ENCODE measurements around the gene SMAD3.
"Not testable (repeated sequence)": the region's sequence is repeated elsewhere in the genome, so short reads cannot be mapped to it uniquely, and the experiment has no call there.

Gene SMAD3

DNA sequence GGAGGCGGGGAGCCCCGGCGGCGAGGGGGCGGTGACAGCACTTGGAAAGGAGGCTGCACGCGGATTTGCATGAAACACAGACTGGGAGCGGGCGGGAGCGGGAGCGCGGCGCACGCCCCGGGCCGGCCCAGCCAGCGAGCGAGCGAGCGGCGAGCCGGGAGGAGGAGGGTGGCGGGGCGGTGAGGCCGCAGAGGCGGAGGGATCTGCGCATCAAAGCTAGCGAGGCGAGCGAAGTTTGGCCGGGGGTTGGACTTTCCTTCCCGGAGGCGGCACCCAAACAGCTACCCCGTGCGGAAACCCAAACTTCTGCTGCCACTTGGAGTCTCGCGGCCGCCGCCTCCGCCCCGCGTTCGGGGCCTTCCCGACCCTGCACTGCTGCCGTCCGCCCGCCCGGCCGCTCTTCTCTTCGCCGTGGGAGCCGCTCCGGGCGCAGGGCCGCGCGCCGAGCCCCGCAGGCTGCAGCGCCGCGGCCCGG is at the start of gene SMAD3:
Gene SMAD3, plus strand, starts transcription at position 72 of the 475 bp plus-strand sequence. CDS start 553 bp downstream, outside the sequence.
- DNase-seq: no peak

DNA sequence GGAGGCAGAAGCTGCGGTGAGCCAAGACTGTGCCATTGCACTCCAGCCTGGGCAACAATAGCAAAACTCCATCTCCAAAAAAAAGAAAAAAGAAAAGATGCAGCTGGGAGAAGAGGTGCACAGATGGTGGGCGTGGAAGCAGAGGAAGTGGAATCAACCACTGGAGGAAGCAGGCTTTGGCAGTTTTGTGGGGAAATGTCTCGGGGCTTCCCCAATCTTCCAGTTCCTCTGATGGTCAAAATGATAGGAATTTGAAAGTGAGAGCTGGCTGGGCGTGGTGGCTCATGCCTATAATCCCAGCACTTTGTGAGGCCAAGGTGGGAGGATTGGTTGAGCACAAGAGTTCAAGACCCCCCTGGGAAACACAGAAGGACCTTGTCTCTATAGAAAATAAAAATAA is 48.1 kb upstream of the SMAD3 start:
- no peak for DNase-seq

DNA sequence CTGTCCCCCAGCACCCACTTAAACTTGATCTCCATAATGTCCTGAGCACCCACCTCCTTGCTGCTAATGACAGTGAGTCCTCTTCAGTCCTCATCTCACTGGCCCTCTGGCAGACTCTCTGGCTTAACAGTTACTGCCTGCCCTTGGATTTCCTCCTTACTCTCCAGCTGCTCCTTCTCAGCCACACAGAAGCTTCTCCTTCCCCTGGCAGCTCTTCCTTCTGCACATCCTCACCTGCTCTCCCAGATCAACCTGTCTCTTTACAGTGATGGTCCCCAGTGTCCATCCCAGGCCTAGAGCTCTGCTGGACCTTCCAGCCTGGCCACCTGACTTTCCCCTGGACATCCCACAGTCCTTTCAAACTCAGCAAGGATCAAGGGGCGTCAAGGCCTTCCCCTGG is 47.4 kb upstream of the SMAD3 start:
- DNase-seq: no peak

DNA sequence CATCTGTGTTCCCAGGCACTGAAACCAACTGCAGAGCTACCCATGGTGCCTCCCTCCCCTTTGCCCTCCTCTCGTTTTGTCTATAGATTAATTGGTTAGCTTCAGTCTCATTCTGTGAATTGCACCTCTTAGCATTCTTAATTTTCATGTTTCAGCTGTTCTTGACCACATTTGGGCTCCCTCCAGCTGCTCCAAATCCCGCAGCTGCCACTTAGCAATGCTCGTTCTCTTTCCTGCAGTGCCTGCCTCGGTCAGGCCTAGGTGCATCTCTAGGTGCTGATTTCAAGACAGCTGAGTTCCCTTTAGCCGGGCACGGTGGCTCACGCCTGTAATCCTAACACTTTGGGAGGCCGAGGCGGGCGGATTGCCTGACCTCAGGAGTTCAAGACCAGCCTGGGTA is 47.0 kb upstream of the SMAD3 start:
- no peak for DNase-seq

DNA sequence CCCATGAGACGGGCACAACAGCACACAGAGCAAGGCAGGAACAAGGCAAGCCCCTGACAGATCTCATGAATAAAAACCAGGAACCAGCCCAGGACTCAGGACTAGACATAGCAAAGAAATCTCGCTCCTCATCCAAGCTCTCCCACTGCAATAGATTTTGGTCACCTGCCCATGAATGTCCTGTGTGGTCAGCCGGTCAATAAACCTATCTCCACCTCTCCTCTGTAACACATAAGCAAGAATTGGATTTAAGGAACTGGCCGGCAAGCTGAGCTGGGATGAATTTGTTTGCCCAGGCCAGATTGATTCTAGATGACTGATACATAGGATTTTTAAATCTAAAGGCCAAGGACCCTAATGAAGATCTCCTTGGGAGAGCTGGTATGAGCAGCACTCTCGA is 46.3 kb upstream of the SMAD3 start:
- DNase-seq: no peak

DNA sequence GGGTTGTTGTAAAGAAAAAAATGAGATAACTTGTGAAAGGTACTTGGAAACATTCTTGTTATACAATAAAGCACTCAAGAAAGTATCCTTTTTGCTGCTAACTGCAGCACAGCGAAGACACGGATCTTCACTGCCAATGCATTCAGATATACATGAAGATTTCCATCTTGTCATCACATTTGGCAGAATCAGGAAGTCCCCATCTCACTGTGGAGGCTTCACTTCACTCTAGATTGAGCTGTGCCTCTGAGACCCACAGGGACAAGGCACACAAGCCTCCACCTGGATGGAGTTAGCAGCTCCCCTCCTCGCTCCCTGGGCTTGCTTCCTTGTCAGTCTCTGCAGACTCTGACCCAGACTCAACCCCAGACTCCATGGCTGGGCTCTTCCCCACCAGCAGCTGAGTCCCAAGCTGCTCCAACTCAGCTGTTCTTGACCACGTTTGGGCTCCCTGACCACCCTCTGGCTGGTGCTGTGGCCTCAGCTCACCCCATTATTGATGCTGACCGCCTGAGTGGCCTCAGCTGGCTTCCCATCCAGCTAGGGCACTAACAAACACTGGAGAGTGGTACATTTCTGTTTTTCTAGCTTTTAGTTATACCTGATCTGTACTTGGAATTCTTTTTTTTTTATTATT is 45.4 kb upstream of the SMAD3 start:
- DNase-seq: no peak

DNA sequence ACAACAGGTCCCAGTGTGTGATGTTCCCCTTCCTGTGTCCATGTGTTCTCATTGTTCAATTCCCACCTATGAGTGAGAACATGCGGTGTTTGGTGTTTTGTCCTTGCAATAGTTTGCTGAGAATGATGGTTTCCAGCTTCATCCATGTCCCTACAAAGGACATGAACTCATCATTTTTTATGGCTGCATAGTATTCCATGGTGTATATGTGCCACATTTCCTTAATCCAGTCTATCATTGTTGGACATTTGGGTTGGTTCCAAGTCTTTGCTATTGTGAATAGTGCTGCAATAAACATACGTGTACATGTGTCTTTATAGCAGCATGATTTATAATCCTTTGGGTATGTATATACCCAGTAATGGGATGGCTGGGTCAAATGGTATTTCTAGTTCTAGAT is 44.7 kb upstream of the SMAD3 start:
- not testable (repeated sequence) for DNase-seq

DNA sequence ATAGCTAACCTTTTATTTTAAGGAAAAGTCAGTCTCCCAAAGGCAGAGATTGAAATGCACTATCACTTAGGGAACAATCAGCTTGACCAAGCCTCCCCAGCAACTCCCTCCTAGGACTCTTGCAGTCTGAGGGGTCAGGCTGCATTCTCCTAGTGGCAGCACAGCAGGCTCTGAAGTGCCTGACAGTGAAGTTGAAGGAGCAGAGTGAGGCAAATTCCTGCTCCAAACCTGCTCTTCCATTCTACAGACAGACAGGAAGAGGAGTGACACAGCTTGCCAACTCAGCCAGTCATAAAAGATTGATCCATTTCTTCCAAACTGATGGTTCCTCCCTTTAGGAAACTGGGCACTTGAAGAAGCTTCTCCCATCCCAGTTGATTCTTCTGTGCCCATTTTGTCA is 43.9 kb upstream of the SMAD3 start:
- DNase-seq: no peak

DNA sequence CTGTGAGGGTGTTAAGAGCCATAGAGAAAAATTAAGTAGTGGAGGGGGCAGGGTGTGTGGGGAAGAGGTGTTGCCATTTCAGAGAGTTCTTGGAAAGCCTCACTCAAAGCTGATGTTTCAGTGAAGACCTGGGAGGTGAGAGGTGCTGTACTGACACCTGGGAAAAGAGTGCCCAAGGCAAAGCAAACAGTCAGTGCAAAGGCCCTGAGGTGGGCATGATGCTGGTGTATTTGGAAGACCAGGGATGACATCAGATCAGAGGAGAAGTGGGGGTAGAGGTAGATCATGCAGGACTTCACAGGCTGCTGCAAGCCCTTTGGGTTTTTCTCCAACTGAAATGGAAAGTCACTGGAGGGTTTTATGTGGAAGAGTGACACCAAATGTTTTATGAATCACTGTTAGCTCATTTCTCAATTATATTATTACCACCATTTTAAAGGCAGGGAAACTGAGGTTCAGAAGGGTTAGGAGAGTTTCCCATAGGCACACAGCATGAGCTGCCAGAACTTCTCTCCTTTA is 42.8 kb upstream of the SMAD3 start:
- no peak for DNase-seq

DNA sequence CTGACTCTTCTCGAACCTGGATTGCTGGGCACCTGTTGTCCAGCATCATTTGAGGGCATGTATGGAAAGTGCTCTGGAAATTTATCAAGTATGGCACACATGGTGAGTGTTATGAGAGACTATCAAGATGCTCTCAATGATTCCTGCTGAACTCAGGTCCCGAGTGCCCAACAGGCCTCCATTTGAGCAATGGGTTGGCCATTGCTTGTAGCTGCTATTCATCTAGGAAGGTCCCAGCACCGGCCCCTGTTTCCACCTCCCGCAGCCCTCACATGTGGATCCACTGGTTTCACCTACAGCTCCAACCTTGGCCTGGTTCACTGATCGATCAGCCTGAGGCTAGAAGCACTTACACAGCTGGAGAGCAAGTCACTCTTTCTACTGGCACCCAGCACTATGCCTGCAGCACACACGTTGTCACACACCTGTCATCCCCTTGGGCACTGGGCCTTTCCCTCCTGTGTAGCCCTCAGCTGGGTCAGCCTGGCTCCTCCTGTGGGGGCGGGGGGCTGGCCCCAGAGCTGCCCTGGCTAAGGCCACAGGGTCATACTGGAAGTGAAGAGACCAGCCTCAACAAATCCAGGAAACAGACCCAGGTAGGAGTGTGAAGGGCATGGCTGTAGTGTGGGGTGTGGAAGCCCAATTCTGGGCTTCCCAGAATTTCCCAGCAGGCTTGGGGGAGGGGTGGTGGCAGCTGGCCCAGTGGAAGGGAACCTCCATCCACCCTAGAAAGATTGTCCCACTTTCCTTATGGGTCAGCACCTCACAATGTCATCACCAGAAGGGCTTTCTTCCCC is 41.7 kb upstream of the SMAD3 start:
- DNase-seq: no peak

DNA sequence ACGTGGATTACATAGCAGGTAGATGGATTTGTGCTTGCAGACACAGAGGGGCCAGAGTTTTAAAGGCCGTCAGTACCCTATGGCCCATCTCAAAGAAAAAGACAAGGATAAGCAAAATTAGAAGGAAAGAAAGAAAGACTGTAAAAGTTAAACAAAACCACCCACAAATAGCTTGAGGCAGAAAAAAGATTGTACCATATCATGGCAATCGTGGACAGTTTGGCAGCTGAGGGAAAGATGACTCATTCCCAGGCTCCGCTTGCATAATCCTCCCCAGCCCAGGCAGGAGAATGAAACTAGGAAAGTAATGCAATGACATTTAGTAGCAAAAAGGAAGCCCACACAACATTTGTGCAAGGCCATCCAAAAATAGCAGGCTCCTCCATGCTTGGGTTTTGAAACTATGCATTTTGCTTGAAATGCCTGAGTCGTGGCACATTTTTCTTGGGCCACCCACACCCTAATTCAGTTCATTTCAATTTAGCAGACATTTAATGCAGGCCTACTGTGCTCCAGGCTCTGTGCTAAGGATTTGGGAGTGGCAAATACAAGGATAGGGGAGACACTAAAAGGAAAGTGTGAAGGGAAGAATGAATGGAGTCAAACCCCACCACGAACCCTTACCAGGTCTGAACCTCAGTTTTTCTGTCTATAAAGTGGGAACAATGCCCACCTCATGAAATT is 40.9 kb upstream of the SMAD3 start:
- DNase-seq: no peak

DNA sequence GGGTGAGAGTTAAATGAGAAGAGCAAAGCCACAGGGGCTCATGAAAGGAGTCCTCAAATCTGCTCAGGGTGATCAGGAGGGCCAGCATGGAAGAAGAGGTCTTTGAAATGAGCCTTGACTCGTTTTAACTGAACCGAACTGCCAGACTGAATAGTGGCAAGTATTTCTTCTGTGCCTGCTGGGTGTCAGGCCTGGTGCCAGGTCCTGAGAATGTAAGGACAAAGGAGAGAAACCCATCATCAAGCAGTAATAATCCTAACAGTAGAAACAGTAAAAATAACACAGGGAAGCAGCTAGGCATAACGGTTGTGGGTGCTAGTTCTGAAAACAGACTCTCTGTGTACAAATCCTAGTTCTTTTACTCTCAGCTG is 40.4 kb upstream of the SMAD3 start:
- DNase-seq: no peak

DNA sequence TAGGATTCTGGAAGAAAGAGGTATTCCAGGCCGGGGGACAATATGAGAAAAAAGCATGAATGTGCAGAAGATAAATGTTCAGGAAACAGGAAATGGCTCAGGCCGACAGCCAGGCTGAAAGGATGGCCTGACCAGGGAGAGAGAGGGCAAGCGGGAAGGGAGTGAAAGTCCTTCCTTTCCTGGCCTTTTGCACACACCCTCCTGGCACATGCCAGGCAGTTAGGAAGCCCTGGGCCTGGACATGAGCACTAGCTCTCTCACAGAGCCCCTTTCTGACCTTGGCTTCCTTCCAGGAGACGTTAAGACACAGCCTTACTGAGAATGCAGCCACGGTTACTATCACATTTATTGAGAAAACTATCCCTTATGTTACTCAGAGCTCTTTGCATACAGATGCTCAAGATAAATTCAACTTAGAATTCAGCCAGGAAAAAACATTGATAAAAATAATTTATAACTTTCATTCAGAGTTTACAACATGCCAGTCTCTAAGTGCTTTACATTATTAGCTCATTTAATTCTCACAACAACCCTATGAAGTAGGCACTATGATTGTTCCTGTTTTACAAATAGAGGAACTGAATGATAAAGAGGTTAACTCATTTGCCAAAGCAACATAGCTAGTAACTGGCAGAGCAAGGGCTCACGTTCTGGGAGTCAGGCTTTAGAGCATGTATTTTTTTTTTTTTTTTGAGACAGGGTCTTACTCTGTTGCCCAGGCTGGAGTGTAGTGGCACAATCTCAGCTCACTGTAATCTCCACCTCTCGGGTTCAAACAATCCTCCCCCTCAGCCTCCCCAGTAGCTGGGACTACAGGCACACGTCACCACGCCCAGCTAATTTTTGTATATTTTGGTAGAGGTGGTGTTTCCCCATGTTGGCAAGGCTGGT is 39.4 kb upstream of the SMAD3 start:
- no peak for DNase-seq

DNA sequence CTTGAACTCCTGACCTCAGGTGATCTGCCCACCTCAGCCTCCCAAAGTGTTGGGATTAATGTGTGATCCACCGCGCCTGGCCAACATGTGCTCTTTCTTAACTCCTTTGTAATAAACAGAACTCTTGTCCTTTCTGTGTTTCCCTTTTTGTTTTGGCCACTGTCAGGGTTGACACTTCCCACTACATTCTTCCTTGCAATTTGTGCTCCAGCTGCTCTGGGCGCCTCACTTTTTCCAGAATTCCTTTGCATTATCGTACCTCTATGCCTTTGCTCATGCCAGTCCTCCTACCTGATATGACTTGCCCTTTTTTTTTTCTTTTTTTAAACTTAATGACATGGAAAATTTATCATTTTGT is 38.8 kb upstream of the SMAD3 start:
- DNase-seq: no peak

DNA sequence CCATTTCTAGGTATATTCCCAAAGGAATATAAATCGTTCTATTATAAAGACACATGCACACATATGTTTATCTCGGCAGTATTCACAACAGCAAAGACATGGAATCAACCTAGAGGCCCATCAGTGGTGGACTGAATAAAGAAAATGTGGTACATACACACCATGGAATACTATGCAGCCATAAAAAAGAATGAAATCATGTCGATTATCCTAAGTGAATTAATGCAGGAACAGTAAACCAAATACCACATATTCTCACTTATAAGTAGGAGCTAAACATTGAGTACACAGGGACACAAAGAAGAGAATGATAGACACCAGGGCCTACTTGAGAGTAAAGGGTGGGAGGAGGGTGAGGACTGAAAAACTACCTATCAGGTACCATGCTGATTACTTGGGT is 37.0 kb upstream of the SMAD3 start:
- DNase-seq: not testable (repeated sequence)

DNA sequence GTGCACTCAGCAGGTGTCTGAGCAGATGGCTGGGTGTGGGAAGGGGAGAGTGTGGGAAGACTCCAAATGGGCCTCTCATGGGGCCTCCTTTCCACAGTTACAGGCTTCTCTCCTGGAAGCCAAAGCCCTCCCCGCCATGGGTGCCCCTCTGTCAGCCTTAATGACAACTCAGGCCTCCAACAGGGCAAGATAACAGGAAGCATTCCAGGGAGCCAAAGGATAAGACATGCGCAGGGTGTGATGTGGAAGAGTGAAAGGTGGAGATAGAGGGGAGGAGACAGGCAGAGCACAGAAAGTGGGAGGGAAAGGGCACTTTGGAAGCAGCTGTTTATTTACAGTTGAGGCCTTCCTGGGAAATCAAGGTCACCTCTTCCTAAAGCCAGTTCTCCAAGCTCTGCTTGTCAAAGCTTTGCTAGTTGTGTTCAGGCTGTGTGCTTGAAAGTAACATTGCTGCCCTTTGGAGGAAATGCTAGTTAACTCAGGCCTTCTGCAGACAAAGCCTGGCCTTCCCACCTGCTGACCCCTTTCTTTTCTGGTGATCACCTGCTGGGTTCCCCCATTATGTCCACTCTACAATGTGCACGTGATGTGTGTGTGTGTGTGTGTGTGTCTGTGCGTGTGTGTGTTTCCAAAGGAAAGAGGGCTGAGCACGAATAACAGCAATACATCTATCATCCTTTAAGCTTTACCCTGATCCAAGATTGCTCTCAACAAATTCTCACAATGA is 35.2 kb upstream of the SMAD3 start:
- DNase-seq: no peak

DNA sequence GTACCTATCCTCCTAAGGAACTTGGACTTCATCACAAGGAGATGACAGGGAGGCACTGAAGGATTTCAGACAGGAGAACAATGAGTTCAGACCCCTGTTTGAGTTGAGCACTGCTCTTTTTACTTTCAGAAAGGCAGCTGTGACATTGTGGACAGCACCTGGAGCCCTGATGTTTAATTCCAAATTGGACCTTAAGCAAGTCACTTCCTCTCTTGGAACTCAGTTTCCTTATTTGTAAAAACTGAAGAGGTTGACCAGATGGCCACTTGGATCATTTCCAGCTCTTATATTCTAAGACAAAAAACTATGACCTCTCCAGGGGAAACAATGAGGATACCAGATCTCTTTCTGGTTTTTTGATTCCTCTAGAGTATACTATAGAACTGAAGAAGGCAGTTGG is 34.1 kb upstream of the SMAD3 start:
- no peak for DNase-seq

DNA sequence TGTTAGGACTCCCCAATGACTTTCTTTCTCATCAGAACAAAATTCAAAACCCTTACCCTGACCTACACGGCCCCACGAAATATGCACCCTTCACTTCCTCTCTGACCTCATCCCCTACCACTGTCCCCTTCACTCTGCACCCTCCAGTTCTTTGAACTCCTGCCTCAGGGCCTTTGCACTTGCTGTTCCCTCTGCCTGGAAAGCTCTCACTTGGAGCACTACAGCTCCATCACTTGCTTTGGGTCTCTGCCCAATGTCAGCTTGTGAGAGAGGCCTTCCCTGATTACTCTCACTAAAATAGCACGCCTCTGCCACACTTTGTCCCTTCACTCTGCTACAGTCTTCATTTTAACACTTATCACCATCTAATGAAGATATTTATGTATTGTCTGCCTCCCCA is 32.8 kb upstream of the SMAD3 start:
- no peak for DNase-seq

DNA sequence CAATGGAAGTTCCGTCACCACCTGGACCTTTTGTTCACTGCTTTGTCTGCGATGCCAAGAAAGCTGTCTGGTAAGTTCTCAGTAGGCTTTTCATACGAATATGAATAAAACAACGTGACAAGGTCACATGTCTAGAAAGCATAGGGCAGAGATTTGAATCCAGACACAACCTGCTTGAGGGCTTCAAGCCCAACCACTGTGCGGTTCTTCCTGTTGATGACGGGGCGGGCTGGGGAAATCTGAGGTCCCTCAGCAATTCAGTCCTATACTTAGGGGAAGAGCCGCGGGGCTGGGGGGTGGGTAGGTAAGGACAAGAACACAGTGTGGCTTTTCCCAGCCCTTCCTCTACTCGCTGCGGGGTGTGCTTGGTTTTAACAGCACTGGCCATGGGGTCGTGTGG is 32.4 kb upstream of the SMAD3 start:
- DNase-seq: no peak

DNA sequence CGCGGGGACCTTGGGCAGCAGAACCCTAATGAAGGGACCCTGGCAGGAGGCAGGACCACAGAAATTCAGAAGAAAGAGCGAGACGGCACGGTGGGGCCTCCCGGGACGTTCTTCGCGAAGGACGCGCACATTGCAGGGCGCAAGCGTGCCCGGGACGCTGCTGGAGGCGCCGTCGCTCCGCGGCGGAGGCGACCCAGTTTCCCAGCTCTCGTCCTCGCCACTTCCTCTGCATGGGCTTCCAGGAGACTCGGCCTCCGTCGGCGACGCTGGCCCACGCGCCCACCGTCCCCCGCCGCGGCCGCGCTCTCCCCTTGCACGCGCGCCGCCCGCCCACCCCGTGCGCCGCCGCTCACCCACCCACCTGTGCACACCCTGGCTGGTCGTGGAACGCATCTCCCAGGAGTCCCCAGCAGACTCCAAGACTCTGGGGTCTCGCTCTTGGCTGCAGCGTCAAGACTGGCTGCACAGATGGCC is 31.8 kb upstream of the SMAD3 start:
- DNase-seq: no peak

DNA sequence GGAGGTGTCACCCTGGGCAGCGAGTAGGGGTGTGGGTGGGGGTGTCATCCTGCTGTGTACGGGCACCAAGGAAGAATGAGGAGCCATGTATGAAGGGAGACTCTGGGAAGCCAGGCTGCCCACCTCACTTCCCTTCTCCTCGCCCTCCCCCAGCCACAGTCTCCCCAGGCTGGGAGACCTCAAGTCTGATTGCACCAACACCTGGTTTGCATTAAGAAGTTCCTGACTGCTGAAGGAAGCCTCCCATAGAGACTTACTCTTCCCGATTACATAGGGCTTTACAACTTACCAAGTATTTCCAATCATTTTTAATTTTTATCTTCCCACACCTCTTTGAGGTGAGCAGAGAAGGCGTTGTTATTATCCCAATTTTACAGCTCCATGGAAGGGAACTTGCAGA is 29.5 kb upstream of the SMAD3 start:
- no peak for DNase-seq
